ENCODE results near the gene PATE3. TPM values are rescaled to one million over a fixed set of nuclear protein-coding genes. Genes with fewer than 3 reads are reported as not detected.

PATE3 gene
- polyA plus RNA-seq, 3 donors: not detected

DNA sequence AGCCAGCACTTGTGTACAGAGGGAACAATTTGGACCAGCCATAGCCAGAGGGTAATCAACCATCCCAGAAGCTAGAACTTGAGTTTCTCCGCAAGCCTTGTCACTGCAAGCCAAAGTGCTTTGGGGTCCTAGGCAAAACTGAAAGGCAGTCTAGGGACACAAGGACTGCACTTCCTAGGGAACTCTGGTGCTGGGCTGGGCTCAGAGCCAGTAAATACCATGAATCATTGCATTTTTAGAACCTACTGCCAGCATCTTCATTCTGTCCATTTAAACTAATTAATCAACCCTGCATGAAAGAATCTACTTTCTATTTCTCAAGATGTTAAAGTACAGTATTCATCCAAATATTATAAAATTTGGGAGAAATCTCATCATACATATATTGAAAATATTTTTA lies 20.0 kb downstream of the PATE3 start:
- no peaks in the 10 kb centered on the region for H3K4me1 Mint-ChIP-seq
- H3K9ac ChIP-seq (ENCODE audit: insufficient read depth, low read length, poor library complexity, severe bottlenecking): no peak overlapping the region
- WGBS (ENCODE audit: insufficient coverage): no CpG with 5 or more reads among the region's 1 CpG

DNA sequence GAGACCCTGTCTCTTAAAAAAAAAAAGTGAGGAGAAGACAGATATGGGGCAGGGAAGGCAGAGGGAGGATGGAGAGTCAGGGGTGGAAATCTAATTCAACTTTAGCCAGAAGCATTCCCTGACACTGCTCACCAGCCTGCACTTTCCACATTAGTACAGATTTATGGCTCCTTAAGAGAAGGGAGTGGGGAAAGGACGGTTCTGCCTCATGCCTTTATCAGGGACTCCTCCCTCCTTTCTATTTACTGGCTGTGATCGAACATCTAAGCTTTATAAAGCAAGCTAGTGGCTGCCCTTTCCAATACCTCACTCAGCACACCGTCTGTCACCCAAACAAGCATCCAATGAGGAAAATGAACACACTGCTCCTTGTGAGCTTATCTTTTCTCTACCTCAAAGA lies 45.1 kb downstream of the PATE3 start, which contains the start of gene PATE4:
Gene PATE4 (plus strand): TSS at position 301 of the 400 bp plus-strand sequence. CDS start 44 bp downstream, at position 345.
- Mint-ChIP-seq H3K9me3 (peaks cover 3 to 8% (median 4%) of the 10 kb centered on the region in 7 donors), H3K36me3 (no peaks in the 10 kb centered on the region), H3K4me3 (no peak within 1 kb of the TSS), H3K4me1 (no peaks in the 10 kb centered on the region), H3K27me3 (ENCODE audit: low read depth in 3 of 3) (peaks cover 7 to 9% (median 7%) of the 10 kb centered on the region in 3 donors), H3K27ac (no peak within 1 kb of the TSS)
- intact Hi-C loops (cut with micrococcal nuclease): no loop called here
- DNase-seq: no peak
- H3K4me3 ChIP-seq (replicated peaks in 1 of 3; ENCODE audit: low read depth in 2 of 3, low read length in 3 of 3): no peak within 1 kb of the TSS
- H3K79me2 ChIP-seq (ENCODE audit: insufficient read depth, low read length): no peaks in the 10 kb centered on the region
- H3K36me3 ChIP-seq (replicated peaks in 1 of 2; ENCODE audit: control insufficient read depth in 1 of 2, insufficient read depth in 2 of 2, low read length in 2 of 2): no peaks in the 10 kb centered on the region
- no peak within 1 kb of the TSS for H3K9ac ChIP-seq (ENCODE audit: insufficient read depth, low read length, poor library complexity, severe bottlenecking)
- TF ChIP-seq, protein P1, sequence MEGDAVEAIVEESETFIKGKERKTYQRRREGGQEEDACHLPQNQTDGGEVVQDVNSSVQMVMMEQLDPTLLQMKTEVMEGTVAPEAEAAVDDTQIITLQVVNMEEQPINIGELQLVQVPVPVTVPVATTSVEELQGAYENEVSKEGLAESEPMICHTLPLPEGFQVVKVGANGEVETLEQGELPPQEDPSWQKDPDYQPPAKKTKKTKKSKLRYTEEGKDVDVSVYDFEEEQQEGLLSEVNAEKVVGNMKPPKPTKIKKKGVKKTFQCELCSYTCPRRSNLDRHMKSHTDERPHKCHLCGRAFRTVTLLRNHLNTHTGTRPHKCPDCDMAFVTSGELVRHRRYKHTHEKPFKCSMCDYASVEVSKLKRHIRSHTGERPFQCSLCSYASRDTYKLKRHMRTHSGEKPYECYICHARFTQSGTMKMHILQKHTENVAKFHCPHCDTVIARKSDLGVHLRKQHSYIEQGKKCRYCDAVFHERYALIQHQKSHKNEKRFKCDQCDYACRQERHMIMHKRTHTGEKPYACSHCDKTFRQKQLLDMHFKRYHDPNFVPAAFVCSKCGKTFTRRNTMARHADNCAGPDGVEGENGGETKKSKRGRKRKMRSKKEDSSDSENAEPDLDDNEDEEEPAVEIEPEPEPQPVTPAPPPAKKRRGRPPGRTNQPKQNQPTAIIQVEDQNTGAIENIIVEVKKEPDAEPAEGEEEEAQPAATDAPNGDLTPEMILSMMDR (IDR thresholded peaks at IDR 0.05): no peak
- H3K4me2 ChIP-seq (replicated peaks; ENCODE audit: extremely low read depth, low read length, poor library complexity, severe bottlenecking): no peak within 1 kb of the TSS
- H3K27ac ChIP-seq (ENCODE audit: low read depth in 1 of 2, low read length in 2 of 2): no peak within 1 kb of the TSS
- H4K20me1 ChIP-seq (ENCODE audit: insufficient read depth, low read length): no peaks in the 10 kb centered on the region
- WGBS (ENCODE audit: insufficient coverage): 80% methylated on average over 1 of the region's 3 CpGs
- H3K4me1 ChIP-seq (ENCODE audit: control insufficient read depth in 1 of 2, insufficient read depth in 2 of 2, low read length in 2 of 2): no peaks in the 10 kb centered on the region
- no peak within 1 kb of the TSS for H2AFZ ChIP-seq (ENCODE audit: insufficient read depth, low read depth, low read length, poor library complexity, severe bottlenecking)
- H3K9me3 ChIP-seq (replicated peaks in 1 of 2; ENCODE audit: control insufficient read depth in 1 of 2, insufficient read depth in 1 of 2, low read length in 2 of 2): peaks cover 0 to 6% of the 10 kb centered on the region in 2 donors
- H3K27me3 ChIP-seq (ENCODE audit: control insufficient read depth in 2 of 2, insufficient read depth in 2 of 2, low read length in 2 of 2): no peaks in the 10 kb centered on the region

More for the DNA sequence above, 20.0 kb downstream of the PATE3 start:
- H3K4me3 Mint-ChIP-seq: no peak overlapping the region
- TF ChIP-seq, protein P1 (IDR thresholded peaks at IDR 0.05): no peak
- Histone ChIP-seq H3K79me2 (ENCODE audit: insufficient read depth, low read length) (no peaks in the 10 kb centered on the region), H3K27me3 (ENCODE audit: control insufficient read depth in 2 of 2, insufficient read depth in 2 of 2, low read length in 2 of 2) (no peaks in the 10 kb centered on the region), H3K4me1 (ENCODE audit: control insufficient read depth in 1 of 2, insufficient read depth in 2 of 2, low read length in 2 of 2) (no peaks in the 10 kb centered on the region), H3K36me3 (replicated peaks in 1 of 2; ENCODE audit: control insufficient read depth in 1 of 2, insufficient read depth in 2 of 2, low read length in 2 of 2) (no peaks in the 10 kb centered on the region), H2AFZ (ENCODE audit: insufficient read depth, low read depth, low read length, poor library complexity, severe bottlenecking) (no peak overlapping the region), H3K4me2 (replicated peaks; ENCODE audit: extremely low read depth, low read length, poor library complexity, severe bottlenecking) (no peak overlapping the region), H4K20me1 (ENCODE audit: insufficient read depth, low read length) (no peaks in the 10 kb centered on the region), H3K27ac (ENCODE audit: low read depth in 1 of 2, low read length in 2 of 2) (no peak overlapping the region), H3K9me3 (replicated peaks in 1 of 2; ENCODE audit: control insufficient read depth in 1 of 2, insufficient read depth in 1 of 2, low read length in 2 of 2) (peaks cover 8 to 9% of the 10 kb centered on the region in 2 donors), H3K4me3 (replicated peaks in 1 of 3; ENCODE audit: low read depth in 2 of 3, low read length in 3 of 3) (no peak overlapping the region)
- intact Hi-C loops (cut with micrococcal nuclease): no loop called here
- H3K27ac Mint-ChIP-seq: no peak overlapping the region
- H3K27me3 Mint-ChIP-seq (ENCODE audit: low read depth in 3 of 3): no peaks in the 10 kb centered on the region
- H3K36me3 Mint-ChIP-seq: no peaks in the 10 kb centered on the region
- DNase-seq: no peak
- peaks cover 3 to 11% (median 9%) of the 10 kb centered on the region in 7 donors for H3K9me3 Mint-ChIP-seq
